ENCODE measurements around the gene SEMA4A. TPM values are rescaled to one million over a fixed set of nuclear protein-coding genes. Genes with fewer than 3 reads are reported as not detected.

SEMA4A gene
- total and polyA plus RNA-seq, 2 of the 8 experiments (the other 6 are each of a cell fraction or from before 2014, with no cell fraction given) = 7.3 to 10.6 TPM

- TF ChIP-seq, protein P1, sequence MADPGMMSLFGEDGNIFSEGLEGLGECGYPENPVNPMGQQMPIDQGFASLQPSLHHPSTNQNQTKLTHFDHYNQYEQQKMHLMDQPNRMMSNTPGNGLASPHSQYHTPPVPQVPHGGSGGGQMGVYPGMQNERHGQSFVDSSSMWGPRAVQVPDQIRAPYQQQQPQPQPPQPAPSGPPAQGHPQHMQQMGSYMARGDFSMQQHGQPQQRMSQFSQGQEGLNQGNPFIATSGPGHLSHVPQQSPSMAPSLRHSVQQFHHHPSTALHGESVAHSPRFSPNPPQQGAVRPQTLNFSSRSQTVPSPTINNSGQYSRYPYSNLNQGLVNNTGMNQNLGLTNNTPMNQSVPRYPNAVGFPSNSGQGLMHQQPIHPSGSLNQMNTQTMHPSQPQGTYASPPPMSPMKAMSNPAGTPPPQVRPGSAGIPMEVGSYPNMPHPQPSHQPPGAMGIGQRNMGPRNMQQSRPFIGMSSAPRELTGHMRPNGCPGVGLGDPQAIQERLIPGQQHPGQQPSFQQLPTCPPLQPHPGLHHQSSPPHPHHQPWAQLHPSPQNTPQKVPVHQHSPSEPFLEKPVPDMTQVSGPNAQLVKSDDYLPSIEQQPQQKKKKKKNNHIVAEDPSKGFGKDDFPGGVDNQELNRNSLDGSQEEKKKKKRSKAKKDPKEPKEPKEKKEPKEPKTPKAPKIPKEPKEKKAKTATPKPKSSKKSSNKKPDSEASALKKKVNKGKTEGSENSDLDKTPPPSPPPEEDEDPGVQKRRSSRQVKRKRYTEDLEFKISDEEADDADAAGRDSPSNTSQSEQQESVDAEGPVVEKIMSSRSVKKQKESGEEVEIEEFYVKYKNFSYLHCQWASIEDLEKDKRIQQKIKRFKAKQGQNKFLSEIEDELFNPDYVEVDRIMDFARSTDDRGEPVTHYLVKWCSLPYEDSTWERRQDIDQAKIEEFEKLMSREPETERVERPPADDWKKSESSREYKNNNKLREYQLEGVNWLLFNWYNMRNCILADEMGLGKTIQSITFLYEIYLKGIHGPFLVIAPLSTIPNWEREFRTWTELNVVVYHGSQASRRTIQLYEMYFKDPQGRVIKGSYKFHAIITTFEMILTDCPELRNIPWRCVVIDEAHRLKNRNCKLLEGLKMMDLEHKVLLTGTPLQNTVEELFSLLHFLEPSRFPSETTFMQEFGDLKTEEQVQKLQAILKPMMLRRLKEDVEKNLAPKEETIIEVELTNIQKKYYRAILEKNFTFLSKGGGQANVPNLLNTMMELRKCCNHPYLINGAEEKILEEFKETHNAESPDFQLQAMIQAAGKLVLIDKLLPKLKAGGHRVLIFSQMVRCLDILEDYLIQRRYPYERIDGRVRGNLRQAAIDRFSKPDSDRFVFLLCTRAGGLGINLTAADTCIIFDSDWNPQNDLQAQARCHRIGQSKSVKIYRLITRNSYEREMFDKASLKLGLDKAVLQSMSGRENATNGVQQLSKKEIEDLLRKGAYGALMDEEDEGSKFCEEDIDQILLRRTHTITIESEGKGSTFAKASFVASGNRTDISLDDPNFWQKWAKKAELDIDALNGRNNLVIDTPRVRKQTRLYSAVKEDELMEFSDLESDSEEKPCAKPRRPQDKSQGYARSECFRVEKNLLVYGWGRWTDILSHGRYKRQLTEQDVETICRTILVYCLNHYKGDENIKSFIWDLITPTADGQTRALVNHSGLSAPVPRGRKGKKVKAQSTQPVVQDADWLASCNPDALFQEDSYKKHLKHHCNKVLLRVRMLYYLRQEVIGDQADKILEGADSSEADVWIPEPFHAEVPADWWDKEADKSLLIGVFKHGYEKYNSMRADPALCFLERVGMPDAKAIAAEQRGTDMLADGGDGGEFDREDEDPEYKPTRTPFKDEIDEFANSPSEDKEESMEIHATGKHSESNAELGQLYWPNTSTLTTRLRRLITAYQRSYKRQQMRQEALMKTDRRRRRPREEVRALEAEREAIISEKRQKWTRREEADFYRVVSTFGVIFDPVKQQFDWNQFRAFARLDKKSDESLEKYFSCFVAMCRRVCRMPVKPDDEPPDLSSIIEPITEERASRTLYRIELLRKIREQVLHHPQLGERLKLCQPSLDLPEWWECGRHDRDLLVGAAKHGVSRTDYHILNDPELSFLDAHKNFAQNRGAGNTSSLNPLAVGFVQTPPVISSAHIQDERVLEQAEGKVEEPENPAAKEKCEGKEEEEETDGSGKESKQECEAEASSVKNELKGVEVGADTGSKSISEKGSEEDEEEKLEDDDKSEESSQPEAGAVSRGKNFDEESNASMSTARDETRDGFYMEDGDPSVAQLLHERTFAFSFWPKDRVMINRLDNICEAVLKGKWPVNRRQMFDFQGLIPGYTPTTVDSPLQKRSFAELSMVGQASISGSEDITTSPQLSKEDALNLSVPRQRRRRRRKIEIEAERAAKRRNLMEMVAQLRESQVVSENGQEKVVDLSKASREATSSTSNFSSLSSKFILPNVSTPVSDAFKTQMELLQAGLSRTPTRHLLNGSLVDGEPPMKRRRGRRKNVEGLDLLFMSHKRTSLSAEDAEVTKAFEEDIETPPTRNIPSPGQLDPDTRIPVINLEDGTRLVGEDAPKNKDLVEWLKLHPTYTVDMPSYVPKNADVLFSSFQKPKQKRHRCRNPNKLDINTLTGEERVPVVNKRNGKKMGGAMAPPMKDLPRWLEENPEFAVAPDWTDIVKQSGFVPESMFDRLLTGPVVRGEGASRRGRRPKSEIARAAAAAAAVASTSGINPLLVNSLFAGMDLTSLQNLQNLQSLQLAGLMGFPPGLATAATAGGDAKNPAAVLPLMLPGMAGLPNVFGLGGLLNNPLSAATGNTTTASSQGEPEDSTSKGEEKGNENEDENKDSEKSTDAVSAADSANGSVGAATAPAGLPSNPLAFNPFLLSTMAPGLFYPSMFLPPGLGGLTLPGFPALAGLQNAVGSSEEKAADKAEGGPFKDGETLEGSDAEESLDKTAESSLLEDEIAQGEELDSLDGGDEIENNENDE (IDR thresholded peaks at IDR 0.05; ENCODE audit: insufficient replicate concordance, low read length) = no peak
- TF ChIP-seq CTCF (IDR thresholded peaks at IDR 0.05; ENCODE audit: control extremely low read depth in 1 of 3, insufficient read depth in 1 of 3, low read depth in 1 of 3, low read length in 3 of 3) (no peak), ATF2 (IDR thresholded peaks at IDR 0.05; ENCODE audit: low read length) (no peak), TAF7 (optimal IDR thresholded peaks at IDR 0.05; ENCODE audit: borderline replicate concordance, low read depth, low read length) (no peak)
These were observed 33.1 kb upstream of the SEMA4A start (continued) for GRCh38 chr1:156120318-156120717.
